CD4-positive, alpha-beta T cell treated with Interleukin-10 for 1 hour (primary cell): ENCODE measurements around the gene ZNF772.

Source experiments
- DNase-seq: peaks from one replicate; pipeline ENCODE4 v3.0.0-alpha.2; 2020

ZNF772 gene

GRCh38 chr19:57435062-57435978, 42.0 kb downstream of the ZNF772 start, which contains the start of gene ZNF749:
Gene ZNF749, plus strand, starts transcription at chr19:57435325. Its CDS starts 254 bp downstream, at chr19:57435579.
- peak; percentile 99 for DNase-seq

- DNase-seq = no peak
Measured at GRCh38 chr19:57434386-57435061, 42.8 kb downstream of the ZNF772 start.

- no peak for DNase-seq
Measured at GRCh38 chr19:57421037-57421436, 56.3 kb downstream of the ZNF772 start.

GRCh38 chr19:57419439-57419838, 57.9 kb downstream of the ZNF772 start:
- DNase-seq = no peak
